OCI-LY3 (cell line): ENCODE results near the gene GNPNAT1.

Experiments
- EZH2phosphoT487 ChIP-seq: fragments of 200-600 bp; shearing (Covaris generic); IDR thresholded peaks from 2 replicates; pipeline ENCODE4 v1.6.1; 2018; ENCODE audit warnings: antibody characterized with exemption, mixed run types, low read depth
- TF ChIP-seq, protein P1 (sequence below): fragments of 200-600, 300-600 bp; sonication (generic); IDR thresholded peaks from 2 replicates; pipeline ENCODE4 v1.5.1; 2014; ENCODE audit warnings: antibody characterized with exemption, low read length, low read depth

GRCh38 chr14:52801014-52801712, 9.8 kb upstream of the GNPNAT1 start:
- TF ChIP-seq, protein P1, sequence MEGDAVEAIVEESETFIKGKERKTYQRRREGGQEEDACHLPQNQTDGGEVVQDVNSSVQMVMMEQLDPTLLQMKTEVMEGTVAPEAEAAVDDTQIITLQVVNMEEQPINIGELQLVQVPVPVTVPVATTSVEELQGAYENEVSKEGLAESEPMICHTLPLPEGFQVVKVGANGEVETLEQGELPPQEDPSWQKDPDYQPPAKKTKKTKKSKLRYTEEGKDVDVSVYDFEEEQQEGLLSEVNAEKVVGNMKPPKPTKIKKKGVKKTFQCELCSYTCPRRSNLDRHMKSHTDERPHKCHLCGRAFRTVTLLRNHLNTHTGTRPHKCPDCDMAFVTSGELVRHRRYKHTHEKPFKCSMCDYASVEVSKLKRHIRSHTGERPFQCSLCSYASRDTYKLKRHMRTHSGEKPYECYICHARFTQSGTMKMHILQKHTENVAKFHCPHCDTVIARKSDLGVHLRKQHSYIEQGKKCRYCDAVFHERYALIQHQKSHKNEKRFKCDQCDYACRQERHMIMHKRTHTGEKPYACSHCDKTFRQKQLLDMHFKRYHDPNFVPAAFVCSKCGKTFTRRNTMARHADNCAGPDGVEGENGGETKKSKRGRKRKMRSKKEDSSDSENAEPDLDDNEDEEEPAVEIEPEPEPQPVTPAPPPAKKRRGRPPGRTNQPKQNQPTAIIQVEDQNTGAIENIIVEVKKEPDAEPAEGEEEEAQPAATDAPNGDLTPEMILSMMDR: no peak
- TF ChIP-seq EZH2phosphoT487: no peak
